Astrocyte of the hippocampus (primary cell): ENCODE data around the gene LARGE1.

ENCODE experiments used
- DNase-seq: peaks from one replicate; pipeline ENCODE4 v3.0.0; 2011; ENCODE audit warnings: low read depth, low spot score

Gene LARGE1

DNA sequence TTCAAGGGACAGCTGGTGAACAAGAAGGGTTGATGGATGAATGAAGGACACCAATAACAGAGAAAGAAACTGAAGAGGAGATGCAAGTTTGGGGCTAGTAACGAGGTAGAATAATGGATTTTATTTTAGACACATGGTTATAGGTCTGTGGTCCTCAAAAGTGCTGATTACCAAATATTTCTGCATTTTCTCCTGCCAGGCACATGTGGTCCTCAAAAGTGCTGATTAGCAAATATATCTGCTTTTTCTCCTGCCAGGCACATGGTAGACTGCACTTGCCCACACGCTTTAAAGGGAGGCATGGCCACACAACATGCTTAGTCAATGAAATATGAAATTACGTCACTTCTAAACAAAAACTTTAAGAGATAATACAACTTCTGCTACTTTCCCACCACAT, 489.0 kb downstream of the LARGE1 start:
- no peak for DNase-seq

DNA sequence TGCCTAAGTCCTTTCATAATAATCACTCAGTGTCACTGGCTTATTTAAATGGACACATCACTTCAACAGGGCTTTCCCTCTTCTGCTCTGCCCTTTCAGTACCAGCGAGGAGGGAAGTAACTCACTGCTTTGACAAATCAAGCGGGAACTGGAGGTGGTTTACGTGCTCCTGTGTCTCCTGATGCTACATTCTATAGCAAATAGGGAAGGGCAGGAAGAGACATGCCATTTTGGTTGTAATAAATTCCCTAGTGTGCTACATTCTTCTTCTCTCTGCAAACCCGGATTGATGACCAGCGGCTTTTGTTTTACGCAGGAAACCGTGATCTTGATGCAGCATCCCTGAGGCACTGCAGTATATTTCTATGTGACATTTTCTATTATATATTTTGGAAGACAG, 491.0 kb downstream of the LARGE1 start:
- DNase-seq = no peak

DNA sequence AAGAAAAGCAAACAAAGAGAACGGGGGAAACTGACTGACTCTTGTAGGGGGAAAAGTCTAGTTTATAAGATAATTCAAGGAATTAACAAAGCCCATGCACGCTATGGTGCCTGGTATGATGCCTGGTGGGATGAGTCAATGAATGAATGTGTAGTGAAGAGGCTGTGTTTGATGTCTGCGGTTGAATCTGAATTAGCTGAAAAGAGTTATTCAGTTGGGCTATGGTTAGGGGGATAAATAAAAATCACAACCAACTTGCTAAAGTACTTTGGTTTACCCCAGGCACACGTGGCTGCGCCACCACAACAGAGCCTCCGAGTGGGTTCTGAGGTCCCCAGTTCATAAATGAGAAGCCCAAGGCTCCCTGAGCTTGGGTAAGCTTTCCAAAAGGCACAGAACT, 492.8 kb downstream of the LARGE1 start:
- peak; percentile 86 for DNase-seq

DNA sequence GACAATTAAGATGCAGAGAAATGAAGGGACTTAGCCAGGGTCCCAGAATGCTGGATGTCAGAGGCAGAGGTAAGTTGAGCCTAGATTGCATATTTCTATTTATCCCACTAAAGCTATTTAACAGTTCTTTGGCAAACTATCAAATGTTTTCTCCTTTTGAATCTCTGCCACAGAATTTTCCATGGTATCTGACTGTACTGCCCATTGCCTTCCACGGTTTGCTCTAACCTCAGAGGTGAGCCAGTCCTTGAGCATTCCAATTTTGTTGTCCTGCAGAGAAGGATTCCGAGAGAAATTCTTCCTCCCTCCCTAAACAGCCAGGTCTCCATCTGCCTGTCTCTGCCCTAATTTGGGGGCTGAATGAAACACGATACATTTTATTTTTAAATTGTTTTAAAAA, 493.8 kb downstream of the LARGE1 start:
- peak; percentile 76 for DNase-seq

DNA sequence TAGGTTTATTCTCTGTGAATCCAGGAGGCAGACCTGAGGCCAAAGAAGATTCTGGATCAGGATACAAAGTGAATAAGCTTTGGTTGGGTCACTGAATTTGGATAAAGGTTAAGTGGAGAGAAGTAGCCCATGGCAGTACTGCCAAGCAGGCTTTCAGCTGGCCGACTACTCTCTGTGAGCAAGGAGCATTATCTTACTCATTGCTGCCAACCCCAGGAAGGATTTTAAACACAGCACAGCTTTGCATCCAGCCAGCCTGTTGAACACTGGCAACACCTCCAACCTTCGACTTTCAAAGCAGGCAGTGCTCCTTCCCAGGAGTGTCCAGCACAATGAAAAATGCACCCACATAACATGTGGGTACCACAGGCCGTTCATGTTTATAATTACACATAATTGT, 498.4 kb downstream of the LARGE1 start:
- DNase-seq = no peak

DNA sequence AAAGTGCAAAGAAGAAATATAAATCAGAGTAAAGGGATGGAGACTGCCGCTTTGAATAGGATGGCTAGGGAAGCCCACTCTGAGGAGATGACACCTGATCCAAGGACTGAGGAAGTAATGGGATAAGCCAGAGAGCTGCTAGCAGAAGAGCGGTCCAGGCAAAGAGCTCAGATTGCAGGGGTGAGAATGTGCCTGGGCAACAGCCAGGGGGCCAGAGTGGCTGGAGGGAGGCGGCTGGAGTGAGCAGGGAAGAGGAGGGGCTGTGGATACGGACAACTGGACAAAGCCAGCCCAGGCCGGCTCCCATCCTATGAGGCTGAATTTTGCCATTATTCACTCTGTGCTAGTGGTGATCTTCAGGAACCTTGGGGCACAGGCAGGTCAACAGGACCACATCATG, 501.8 kb downstream of the LARGE1 start:
- no peak for DNase-seq

DNA sequence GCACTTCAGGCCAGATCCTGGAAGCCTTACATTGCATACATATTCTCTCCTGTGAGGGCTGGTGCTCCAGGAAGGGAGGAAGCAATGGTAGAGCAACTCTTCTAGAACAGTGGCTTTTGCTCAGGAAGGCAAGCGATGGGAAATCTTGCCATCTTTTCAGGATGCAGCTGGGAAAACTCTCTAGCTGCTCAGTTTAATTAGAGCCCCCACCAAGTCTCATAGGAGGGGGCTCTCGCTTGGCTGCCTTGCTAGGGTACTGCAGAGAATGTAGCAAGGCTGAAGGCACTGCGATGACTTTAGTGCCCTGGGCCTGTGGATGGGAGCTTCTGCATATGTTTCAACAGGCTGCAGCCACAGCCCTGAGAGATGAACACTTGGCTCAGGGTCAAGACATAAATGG, 504.9 kb downstream of the LARGE1 start:
- no peak for DNase-seq

DNA sequence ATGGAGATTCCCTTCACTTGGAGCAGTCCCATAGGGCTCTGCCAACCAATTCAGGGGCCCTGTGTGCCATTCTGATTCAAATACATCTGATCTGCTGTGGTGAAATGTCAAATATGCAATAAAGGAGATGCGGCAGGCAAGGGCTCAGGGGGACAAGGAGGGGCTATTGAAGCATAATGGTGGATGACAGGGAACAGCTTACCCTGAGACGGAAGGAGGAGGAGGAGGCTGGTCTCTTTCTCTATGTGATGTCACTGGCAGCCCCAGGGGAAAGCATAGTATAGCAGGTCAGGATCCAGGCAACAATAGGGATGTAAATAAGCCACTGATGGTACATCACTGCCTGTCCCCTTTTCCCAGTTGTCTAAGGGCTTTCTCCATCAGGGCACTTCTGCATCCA, 511.2 kb downstream of the LARGE1 start:
- no peak for DNase-seq

DNA sequence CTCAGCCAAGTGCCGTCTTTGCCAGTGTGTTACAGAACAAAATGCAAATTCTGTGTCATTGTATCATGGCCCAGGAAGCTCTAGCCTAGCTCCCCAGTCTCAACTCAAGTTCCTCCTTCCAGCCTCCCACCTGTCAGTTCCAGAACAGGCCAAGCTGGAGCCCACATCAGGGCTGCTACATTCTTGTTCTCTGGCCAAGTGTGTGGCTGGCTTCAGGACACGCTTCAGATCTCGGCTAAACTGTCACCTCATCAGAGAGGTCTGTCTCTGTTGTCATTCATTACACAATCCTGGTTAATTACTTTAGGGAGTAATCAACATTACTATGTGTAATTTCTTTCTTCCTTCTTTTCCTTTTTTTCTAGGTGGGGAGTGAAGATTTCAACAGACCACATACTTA, 515.1 kb downstream of the LARGE1 start:
- DNase-seq = peak; percentile 61

DNA sequence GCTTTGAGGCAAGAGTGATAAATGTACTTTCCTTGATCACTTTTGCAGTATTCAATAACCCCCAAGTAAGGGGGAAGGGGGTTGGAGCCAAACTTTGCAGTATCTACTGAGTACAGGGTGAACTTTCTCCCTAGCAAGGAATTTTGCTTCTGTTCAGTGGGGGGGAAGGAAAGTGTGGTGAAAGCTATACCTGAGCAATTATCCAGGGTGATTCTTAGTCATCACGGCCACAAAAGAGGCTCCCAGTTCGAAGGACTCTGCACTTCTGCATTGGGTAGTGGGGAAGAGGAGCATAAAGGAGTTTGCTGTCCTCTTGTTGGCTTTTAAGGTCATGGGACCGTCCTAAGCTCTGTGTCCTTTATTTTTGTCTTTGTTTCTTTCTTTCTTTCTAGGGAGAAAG, 515.6 kb downstream of the LARGE1 start:
- no peak for DNase-seq

DNA sequence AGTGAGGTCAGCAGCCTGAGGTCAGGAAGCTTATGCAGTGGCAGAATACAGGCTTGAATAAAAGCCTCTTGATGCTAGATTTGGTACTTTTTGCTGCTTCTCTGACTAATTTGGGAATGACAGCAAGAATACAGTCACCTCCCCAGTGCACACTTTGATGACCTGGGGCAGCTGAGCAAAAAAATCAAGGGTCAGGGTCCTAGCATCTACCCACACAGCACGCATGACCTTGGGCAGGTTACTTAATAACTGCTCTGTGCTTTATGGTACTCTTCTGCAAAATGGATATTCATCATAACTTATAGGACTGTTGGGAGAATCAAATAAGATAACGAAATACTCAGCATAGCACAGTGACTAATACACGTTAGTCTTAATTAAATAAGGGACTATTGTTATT, 518.0 kb downstream of the LARGE1 start:
- no peak for DNase-seq

DNA sequence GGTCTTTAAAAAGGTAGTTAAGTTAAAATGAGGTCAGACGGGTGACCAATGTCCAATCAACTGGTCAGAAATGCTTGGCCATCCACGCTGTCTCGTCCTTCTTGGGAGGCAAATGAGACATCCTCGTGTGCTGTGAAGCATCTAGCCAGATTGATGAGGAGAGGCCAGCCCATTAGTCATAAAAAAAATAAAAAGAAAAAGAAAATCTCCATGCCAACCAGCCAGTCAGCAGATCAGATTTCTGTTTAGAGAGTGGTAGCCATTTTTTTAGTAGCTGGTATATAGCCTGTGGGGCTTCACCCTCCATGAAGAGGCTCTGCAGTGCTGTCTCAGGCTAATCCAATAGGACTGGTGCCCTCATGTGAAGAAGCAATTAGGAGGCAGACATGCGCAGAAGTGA, 519.0 kb downstream of the LARGE1 start:
- peak; percentile 63 for DNase-seq

DNA sequence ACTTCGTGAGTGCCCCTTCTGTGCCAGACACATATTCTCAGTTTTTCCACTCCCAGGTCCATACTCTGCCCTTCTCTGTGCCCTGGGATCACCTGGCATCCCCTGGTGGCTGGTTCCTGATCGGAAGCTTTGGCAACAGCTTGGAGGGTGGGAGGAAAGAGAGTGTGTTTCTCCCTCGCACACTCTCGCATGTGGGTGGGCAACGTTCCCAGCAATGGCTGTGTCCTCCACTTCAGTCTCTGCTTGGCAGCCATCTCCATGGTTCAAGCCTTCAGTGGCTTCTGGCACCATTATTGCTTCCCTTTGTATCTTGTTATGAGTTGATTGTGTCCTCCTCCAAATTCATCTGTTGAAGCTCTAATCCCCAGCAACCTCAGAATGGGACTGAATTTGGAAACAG, 519.4 kb downstream of the LARGE1 start:
- no peak for DNase-seq

DNA sequence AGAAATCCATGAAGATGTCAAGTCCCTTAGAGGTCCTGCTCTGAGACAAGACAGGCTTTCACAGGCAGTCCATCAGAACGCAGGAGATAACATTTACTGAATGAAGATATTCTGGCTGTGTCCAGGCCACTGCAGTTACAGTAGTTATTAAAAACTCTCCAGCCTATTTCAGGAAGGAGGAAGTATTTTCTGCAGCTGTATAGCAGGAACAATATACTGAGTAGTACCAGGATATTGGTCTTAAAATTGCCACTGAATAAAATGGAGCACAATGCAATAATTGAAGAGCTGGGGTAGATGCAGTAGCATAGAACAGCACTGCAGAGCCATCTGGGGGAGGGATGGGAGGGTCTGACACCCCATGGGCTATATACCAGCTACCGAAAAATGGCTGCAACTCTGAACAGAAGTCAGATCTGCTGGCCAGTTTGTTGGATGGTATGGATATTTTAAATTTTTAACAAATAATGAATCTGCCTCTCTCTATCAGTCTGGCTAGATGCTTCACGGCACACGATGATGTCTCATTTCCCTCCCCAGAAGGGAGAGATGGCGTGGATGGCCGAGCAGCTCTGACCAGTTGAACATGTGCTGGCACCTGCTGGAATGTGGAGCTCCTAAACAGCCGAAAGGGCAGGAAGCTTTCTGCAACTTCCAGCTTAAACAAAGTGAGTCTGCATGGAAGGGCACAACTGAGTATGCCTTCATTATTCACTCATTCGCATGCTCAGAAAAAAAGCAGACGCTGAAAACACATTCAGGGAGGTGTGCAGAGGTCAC, 520.0 kb downstream of the LARGE1 start:
- no peak for DNase-seq

DNA sequence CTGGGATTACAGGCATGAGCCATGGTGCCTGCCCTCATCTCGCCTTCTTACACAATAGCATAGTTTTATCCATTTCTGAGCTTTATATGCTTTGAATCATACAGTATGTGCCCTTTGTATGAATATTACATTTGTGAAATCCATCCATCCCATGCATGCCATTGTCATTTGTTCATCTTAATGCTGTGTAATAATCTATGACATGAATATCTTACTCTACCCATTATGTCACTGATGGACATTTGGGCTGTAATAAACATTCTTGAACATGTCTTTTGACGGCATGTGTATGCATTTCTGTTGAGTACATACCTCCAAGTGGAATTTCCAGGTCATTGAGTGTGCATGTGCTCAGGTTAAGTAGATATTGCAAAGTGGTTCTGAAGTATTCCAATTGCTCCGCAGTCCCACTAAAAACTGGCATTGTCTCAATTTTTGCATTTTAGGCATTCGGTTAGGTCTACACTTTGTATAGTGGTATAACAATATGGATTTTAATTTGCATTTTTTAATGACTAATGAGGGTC, 522.8 kb downstream of the LARGE1 start:
- DNase-seq = no peak

DNA sequence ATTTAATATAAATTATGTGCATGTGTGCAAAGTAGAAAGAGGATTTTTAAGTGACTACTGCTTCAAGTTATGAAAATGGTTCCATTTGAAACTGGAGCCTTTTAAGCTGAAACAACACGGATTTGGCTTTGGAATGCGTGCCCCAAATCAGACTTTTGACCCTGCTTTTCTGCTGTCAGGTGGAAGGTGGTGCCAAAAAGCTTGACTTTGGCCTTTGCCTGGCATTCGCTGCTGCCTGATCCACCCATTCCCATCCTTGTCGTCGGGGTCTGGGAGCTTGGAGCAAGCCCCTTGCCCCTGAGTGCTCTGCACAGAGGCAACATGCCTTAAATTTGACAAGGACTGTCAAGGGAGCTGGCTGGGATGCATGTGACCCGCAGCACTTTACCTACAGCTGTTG, 526.8 kb downstream of the LARGE1 start:
- DNase-seq = no peak

DNA sequence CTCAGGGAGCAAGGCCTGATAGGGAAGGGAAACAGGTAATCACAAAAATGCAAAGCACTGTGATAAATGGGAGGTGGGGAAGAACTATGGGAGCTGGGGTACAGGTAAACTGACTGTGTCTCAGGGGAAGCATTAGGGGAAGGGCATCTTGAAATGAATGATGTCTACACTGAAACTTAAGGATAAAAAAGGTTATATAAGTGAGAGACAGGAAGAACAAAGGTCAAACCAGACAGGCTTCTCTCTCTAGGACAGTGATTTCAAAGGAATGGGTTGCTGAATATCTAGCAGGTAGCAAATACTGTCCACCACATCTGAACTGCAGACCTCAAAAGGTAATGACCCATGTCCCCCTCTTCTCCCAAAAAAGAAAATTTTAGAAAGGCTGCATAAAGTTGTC, 529.0 kb downstream of the LARGE1 start:
- DNase-seq = no peak

DNA sequence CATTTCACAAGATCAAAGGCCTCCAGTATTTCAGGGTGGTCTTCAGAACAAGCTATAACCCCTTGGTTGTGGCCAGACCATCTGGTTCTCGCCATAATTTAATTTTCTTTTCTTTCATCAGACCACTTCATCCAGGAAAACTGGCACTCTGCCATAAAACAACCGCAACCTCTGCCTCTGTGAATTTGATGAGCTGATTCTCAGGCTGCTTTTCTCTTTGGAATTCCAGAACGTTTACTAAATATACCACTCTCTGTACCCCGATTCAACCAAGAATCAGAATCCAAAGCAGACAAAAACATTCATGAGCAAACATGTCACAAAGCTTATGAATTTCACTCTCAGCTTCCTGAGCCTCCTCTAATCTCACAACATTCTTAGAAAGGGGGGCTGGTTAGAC, 530.3 kb downstream of the LARGE1 start:
- peak; percentile 90 for DNase-seq

DNA sequence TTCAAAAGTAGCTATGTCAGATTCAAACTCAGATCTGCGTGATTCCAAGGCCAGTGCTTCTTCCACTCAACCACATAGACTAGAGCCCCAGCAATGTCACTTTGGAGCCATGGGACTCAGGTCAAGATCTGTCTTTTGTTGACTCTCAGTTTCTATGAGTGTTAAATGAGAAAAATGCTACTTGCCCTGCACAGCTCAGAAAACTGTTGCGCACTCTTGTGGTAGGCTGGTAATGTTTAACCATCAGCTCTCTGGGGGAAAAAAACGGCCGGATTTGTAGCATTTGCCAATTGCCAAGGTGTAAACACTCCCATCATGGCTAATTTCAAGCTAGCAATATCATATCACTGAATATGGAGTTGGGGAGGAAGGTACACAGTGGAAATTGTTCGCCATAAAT, 534.0 kb downstream of the LARGE1 start:
- no peak for DNase-seq

DNA sequence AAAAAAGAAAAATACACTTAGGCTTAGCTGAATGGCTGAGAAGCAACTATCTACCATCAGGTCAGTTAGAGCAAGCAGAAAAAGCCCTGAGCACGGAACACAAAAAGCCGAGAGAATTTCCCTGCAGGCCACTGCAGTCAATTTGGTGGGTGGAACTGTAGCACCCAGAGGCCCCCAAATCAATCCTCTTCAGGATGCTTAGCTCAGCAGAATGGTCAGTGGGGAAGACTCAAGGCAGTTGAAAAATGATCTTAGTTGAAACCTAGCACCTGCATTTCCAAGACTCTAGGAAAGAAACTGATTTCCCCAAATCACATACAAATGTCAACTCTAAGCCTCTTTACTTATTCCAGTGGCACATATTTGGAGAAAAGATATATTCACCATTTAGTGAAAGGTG, 534.7 kb downstream of the LARGE1 start:
- DNase-seq = no peak

DNA sequence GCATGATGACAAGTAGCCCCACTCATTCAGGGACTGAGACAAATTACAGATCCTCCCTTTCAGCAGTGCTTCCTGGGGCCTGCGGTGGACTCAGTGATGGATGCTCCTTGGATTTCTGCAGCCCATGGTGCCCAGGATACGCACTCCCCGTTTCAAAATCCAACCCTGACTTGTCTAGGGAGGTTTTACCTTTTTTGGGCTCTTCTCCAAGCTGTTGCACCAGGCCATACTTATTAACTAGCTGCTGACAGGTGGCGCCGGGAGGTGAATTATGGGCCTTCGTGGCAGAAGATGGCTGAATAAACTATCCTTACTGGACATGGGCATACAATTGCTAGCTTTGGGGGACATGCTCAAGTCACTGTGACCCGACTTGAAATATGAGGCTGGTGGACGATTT, 537.8 kb downstream of the LARGE1 start:
- no peak for DNase-seq

DNA sequence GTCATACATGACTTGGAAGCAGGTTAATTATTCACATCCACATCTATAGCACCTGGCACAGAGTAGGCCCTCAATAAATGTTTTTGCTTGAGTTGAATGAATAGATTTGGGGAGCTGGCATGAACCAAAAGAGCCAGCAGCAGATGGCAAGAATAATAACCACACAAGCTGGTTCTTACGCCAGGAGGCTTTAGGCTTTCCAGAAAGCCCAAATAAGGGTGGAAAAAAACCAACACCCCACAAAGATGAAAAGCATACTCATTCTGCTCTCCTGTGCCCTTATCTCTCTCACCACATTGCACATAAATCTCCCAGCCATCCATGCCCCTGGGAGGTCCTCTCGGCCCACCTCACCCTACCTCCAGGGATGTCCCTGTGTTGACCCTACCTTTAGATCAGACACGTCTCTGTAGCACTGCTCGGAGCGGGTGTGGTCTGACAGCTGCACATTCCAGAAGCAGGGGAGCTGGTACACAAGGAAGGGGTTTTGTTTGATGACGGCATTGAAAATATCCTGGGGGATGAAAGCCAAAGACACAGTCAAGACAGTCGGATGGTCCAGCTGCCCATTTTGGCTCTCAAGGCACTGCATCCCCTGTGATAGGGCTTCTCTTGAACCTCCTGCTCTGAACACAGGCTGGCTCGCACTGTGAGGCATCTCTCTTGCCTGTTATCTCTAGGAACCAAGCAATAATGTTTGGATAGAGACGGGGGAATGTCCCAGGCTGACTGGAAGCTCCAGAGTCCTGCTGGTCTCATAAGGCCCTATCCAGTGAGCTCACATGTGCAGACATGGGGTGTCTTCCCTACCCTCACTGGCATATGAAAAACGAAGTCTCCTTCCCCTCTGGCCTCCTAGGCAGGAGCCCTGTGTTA, 538.5 kb downstream of the LARGE1 start:
- DNase-seq = no peak
